Caco-2 (cell line): ENCODE measurements around the gene TNRC6B. TPM values are rescaled to one million over a fixed set of nuclear protein-coding genes. Genes with fewer than 3 reads are reported as not detected.

Experiments
- BruUV-seq: library from RNA; stranded (reverse); fragments of 400-500 nt; replicated peaks from 2 replicates; lab custom pipeline; 2021; lab: Mats Ljungman, UMichigan
- CTCF ChIA-PET: fragments of 300-600 bp; sonication (Branson Sonifier 250); formaldehyde crosslinking; loops from one replicate; lab custom pipeline; 2022; ENCODE audit warnings: antibody characterized with exemption; lab: Charles Lee
- POLR2A ChIA-PET: fragments of 300-600 bp; sonication (Branson Sonifier 250); formaldehyde crosslinking; loops from one replicate; lab custom pipeline; 2022; ENCODE audit warnings: antibody characterized with exemption; lab: Charles Lee
- DNase-seq, 2 experiments: peaks; one replicate each; pipeline versions ENCODE4 v3.0.0 to v3.0.0-alpha.2; 2020 to 2022
- H3K27me3 ChIP-seq: replicated peaks from 2 replicates; pipeline ENCODE4 v1.6.0; 2011; ENCODE audit warnings: low read length; ENCODE audit not compliant: control insufficient read depth, insufficient read depth
- H3K36me3 ChIP-seq: 2 replicates; pipeline ENCODE4 v1.5.1; 2011; ENCODE audit warnings: low read length; ENCODE audit not compliant: control insufficient read depth, insufficient read depth
- H3K4me1 ChIP-seq: fragments of 250-450 bp; sonication (Bioruptor Pico); 2 replicates; pipeline ENCODE4 v1.5.1; 2020; ENCODE audit warnings: mild to moderate bottlenecking
- H3K4me3 ChIP-seq: 2 replicates; pipeline ENCODE4 v1.5.1; 2011; ENCODE audit warnings: low read depth, mild to moderate bottlenecking, control low read depth, low read length
- H3K9me3 ChIP-seq: fragments of 250-450 bp; sonication (Bioruptor Pico); 2 replicates; pipeline ENCODE4 v1.5.1; 2020; ENCODE audit warnings: mild to moderate bottlenecking, moderate library complexity
- H3K27ac Mint-ChIP-seq: one replicate; pipeline ENCODE4 v1.8.0; 2022; ENCODE audit warnings: mixed read lengths; ENCODE audit not compliant: unreplicated experiment
- H3K27me3 Mint-ChIP-seq: one replicate; pipeline ENCODE4 v1.8.0; 2022; ENCODE audit warnings: mixed read lengths; ENCODE audit not compliant: insufficient read depth, unreplicated experiment
- H3K36me3 Mint-ChIP-seq: one replicate; pipeline ENCODE4 v1.8.0; 2022; ENCODE audit warnings: mild to moderate bottlenecking, mixed read lengths; ENCODE audit not compliant: insufficient read depth, unreplicated experiment
- H3K4me1 Mint-ChIP-seq: one replicate; pipeline ENCODE4 v1.8.0; 2022; ENCODE audit warnings: low read depth, mixed read lengths; ENCODE audit not compliant: unreplicated experiment
- H3K4me3 Mint-ChIP-seq: one replicate; pipeline ENCODE4 v1.8.0; 2022; ENCODE audit warnings: mild to moderate bottlenecking, moderate library complexity, mixed read lengths; ENCODE audit not compliant: unreplicated experiment
- H3K9me3 Mint-ChIP-seq: one replicate; pipeline ENCODE4 v1.8.0; 2022; ENCODE audit warnings: mixed read lengths; ENCODE audit not compliant: unreplicated experiment
- CTCF ChIP-seq, 2 experiments: fragments of 200-600 bp in 1 of 2; IDR thresholded peaks; 1 replicate in 1 of 2; 2 replicates in 1 of 2; pipeline versions ENCODE4 v1.5.1 to v1.8.0; 2011 to 2022; ENCODE audit warnings: antibody characterized with exemption in 1 of 2, control low read depth in 1 of 2, inconsistent platforms in 1 of 2, low read depth in 1 of 2, low read length in 1 of 2, mild to moderate bottlenecking in 1 of 2, moderate library complexity in 1 of 2; ENCODE audit not compliant: insufficient read depth in 1 of 2, severe bottlenecking in 1 of 2, unreplicated experiment in 1 of 2
- intact Hi-C: fragments of 100-400 bp; cut with micrococcal nuclease; formaldehyde crosslinking; loops from one replicate; pipeline ENCODE4 v1.10.0; 2022; ENCODE audit not compliant: unreplicated experiment
- total RNA-seq: library from RNA; stranded (reverse); gene quantifications from 2 replicates; pipeline ENCODE4 v1.2.3, GENCODE V29; 2022

TNRC6B gene
- total RNA-seq, 1 experiment from 2014 or later, result 23.5 TPM

GRCh38 chr22:40320687-40321086 lies 143.0 kb downstream of the TNRC6B start:
- H3K4me1 Mint-ChIP-seq, result no peaks in the 10 kb centered on the region
- Histone ChIP-seq H3K4me1 (no peaks in the 10 kb centered on the region), H3K36me3 (peaks cover 1% of the 10 kb centered on the region; the same call in 1 of the 2 replicates), H3K4me3 (no peak overlapping the region), H3K27me3 (no peaks in the 10 kb centered on the region), H3K9me3 (no peaks in the 10 kb centered on the region)
- H3K36me3 Mint-ChIP-seq, result peaks cover 38% of the 10 kb centered on the region
- no peak for DNase-seq
- no peak overlapping the region for H3K27ac Mint-ChIP-seq
- BruUV-seq, result no TSS peak
- POLR2A ChIA-PET, result no interaction called here
- no peak overlapping the region for H3K4me3 Mint-ChIP-seq
- TF ChIP-seq CTCF (IDR thresholded peaks at IDR 0.05; ENCODE audit: insufficient read depth in 1 of 2, low read depth in 1 of 2, low read length in 1 of 2, severe bottlenecking in 1 of 2, unreplicated experiment in 1 of 2), result no peak
- no peaks in the 10 kb centered on the region for H3K27me3 Mint-ChIP-seq
- no peaks in the 10 kb centered on the region for H3K9me3 Mint-ChIP-seq
- CTCF ChIA-PET, result no interaction called here
- intact Hi-C loops, result no loop called here

- Mint-ChIP-seq H3K9me3 (no peaks in the 10 kb centered on the region), H3K27me3 (no peaks in the 10 kb centered on the region), H3K36me3 (peaks cover 25% of the 10 kb centered on the region), H3K4me3 (no peak overlapping the region), H3K27ac (no peak overlapping the region), H3K4me1 (no peaks in the 10 kb centered on the region)
- H3K4me1 ChIP-seq, result no peaks in the 10 kb centered on the region
- BruUV-seq, result no TSS peak
- no peaks in the 10 kb centered on the region for H3K27me3 ChIP-seq
- H3K36me3 ChIP-seq, result peaks cover 1% of the 10 kb centered on the region; the same call in 1 of the 2 replicates
- no peaks in the 10 kb centered on the region for H3K9me3 ChIP-seq
- intact Hi-C loops, result no loop called here
- no peak overlapping the region for H3K4me3 ChIP-seq
- CTCF ChIA-PET, result no interaction called here
- POLR2A ChIA-PET, result no interaction called here
- no peak for TF ChIP-seq CTCF (IDR thresholded peaks at IDR 0.05; ENCODE audit: insufficient read depth in 1 of 2, low read depth in 1 of 2, low read length in 1 of 2, severe bottlenecking in 1 of 2, unreplicated experiment in 1 of 2)
- no peak for DNase-seq
Measured at GRCh38 chr22:40322021-40322420, 144.3 kb downstream of the TNRC6B start.

- no peak for DNase-seq
- no peaks in the 10 kb centered on the region for H3K4me1 ChIP-seq
- H3K4me3 ChIP-seq, result no peak overlapping the region
- intact Hi-C loops, result no loop called here
- H3K36me3 ChIP-seq, result peaks cover 1% of the 10 kb centered on the region; the same call in 1 of the 2 replicates
- TF ChIP-seq CTCF (IDR thresholded peaks at IDR 0.05; ENCODE audit: insufficient read depth in 1 of 2, low read depth in 1 of 2, low read length in 1 of 2, severe bottlenecking in 1 of 2, unreplicated experiment in 1 of 2), result no peak
- Mint-ChIP-seq H3K27ac (no peak overlapping the region), H3K27me3 (no peaks in the 10 kb centered on the region), H3K9me3 (no peaks in the 10 kb centered on the region), H3K4me3 (no peak overlapping the region), H3K4me1 (no peaks in the 10 kb centered on the region), H3K36me3 (peaks cover 16% of the 10 kb centered on the region)
- H3K27me3 ChIP-seq, result no peaks in the 10 kb centered on the region
- POLR2A ChIA-PET, result no interaction called here
- H3K9me3 ChIP-seq, result no peaks in the 10 kb centered on the region
- no TSS peak for BruUV-seq
- CTCF ChIA-PET, result no interaction called here
Measured at GRCh38 chr22:40322818-40323447, 145.2 kb downstream of the TNRC6B start.
